Stomach (tissue), 9 donors: Measurements from ENCODE around the gene MND1. TPM values are rescaled to one million over a fixed set of nuclear protein-coding genes. Genes with fewer than 3 reads are reported as not detected.

Experiments
- DNase-seq, 2 donors: peaks; one replicate each; pipeline versions ENCODE4 v3.0.0 to v3.0.0-alpha.2; 2013 to 2019
- H3K27ac ChIP-seq, 5 donors: fragments of 200-600 bp in 4 of 5; sonication (generic) in 4 of 5; one replicate each; pipeline ENCODE4 v1.5.1; 2013 to 2019; ENCODE audit warnings: mild to moderate bottlenecking in 1 of 5, moderate library complexity in 1 of 5
- H3K27me3 ChIP-seq, 3 donors: fragments of 200-600 bp; sonication (generic); one replicate each; pipeline ENCODE4 v1.5.1; 2017 to 2019; ENCODE audit warnings: mixed run types in 1 of 3
- H3K36me3 ChIP-seq, 4 donors: fragments of 200-600 bp; sonication (generic); 1 replicate in 3 of 4; 2 replicates in 1 of 4; pipeline ENCODE4 v1.5.1; 2016 to 2019
- H3K4me1 ChIP-seq, 4 donors: fragments of 200-600 bp; sonication (generic); one replicate each; pipeline ENCODE4 v1.5.1; 2016 to 2019
- H3K4me3 ChIP-seq, 4 donors: fragments of 200-600 bp; sonication (generic) in 3 of 4; one replicate each; pipeline ENCODE4 v1.5.1; 2016 to 2019; ENCODE audit warnings: mild to moderate bottlenecking in 1 of 4
- H3K9me3 ChIP-seq, 4 donors: fragments of 200-600 bp; sonication (generic); one replicate each; pipeline ENCODE4 v1.5.1; 2016 to 2019
- CTCF ChIP-seq, 7 experiments: fragments of 450-650 bp in 4 of 7; fragments of 200-600 bp in 3 of 7; sonication (generic) in 3 of 7; IDR thresholded peaks; one replicate each; pipeline ENCODE4 v1.5.1; 2016 to 2019; ENCODE audit warnings: antibody characterized with exemption in 7 of 7, control low read depth in 2 of 7, mild to moderate bottlenecking in 1 of 7
- EP300 ChIP-seq: sonication (generic); formaldehyde crosslinking; IDR thresholded peaks from one replicate; pipeline ENCODE4 v1.6.1; 2017; ENCODE audit warnings: antibody characterized with exemption
- POLR2A ChIP-seq, 4 donors: fragments of 450-650 bp; IDR thresholded peaks; one replicate each; pipeline ENCODE4 v1.6.1; 2016; ENCODE audit warnings: antibody characterized with exemption in 4 of 4, control low read depth in 2 of 4, mild to moderate bottlenecking in 1 of 4, moderate library complexity in 1 of 4
- POLR2AphosphoS5 ChIP-seq, 3 donors: sonication (generic); formaldehyde crosslinking; IDR thresholded peaks; one replicate each; pipeline ENCODE4 v1.6.1; 2016; ENCODE audit warnings: antibody characterized with exemption in 3 of 3
- WGBS, 5 donors: extraction: QIAGEN DNeasy Blood & Tissue Kit in 3 of 5; methylation state at CpG; one replicate each; pipeline versions ENCODE4 v1.1.5 to v1.1.7; 2013 to 2018; 5-methylcytosine and 5-hydroxymethylcytosine counted together
- intact Hi-C: fragments of 100-400 bp; cut with DNase I; formaldehyde crosslinking; loops from one replicate; pipeline ENCODE4 v1.15.1; 2023; ENCODE audit warnings: low total_unique reads
- polyA plus RNA-seq, 3 donors: library from polyadenylated mRNA; stranded (reverse); fragments of 200-250 nt; gene quantifications; one replicate each; pipeline ENCODE4 v1.2.3, GENCODE V29; 2013
- total RNA-seq, 5 donors: library from RNA; depleted of rRNA; stranded (reverse); fragments of >200 nt; gene quantifications; one replicate each; pipeline versions ENCODE4 v1.1.0 to v1.2.3, GENCODE V29; 2014 to 2016
- donor health status: healthy with polysubstance abuse.
- donor health status: Bipolar disorder and iron deficiency.
- donor health status: healthy.

MND1 gene
- total and polyA plus RNA-seq, 8 donors = 1.1 to 5.9 (median 4.4) TPM; not detected in 3

GRCh38 chr4:153346563-153346962 lies 2.1 kb downstream of the MND1 start:
- intact Hi-C loops = no loop called here
- DNase-seq = peak in 1 of 2 donors; percentile 28
- H3K36me3 ChIP-seq = no peaks in the 10 kb centered on the region
- H3K27me3 ChIP-seq = no peaks in the 10 kb centered on the region
- no peak overlapping the region for H3K27ac ChIP-seq
- peaks cover 0 to 25% (median 19%) of the 10 kb centered on the region in 4 donors for H3K4me1 ChIP-seq
- no peak overlapping the region for H3K4me3 ChIP-seq
- H3K9me3 ChIP-seq = no peaks in the 10 kb centered on the region
- TF ChIP-seq POLR2AphosphoS5 (IDR thresholded peaks at IDR 0.05) (no peak), POLR2A (IDR thresholded peaks at IDR 0.05) (no peak), CTCF (IDR thresholded peaks at IDR 0.05) (no peak), EP300 (no peak)
- 74 to 92% (median 90%) methylated on average over 5 of the region's 5 CpGs for WGBS, 5 donors

- Histone ChIP-seq H3K27ac (no peak overlapping the region), H3K4me1 (peaks cover 0 to 19% (median 16%) of the 10 kb centered on the region in 4 donors), H3K36me3 (no peaks in the 10 kb centered on the region), H3K4me3 (no peak overlapping the region), H3K9me3 (no peaks in the 10 kb centered on the region), H3K27me3 (no peaks in the 10 kb centered on the region)
- no peak for DNase-seq
- TF ChIP-seq CTCF (IDR thresholded peaks at IDR 0.05) = no peak
- no peak for TF ChIP-seq EP300
- TF ChIP-seq POLR2AphosphoS5 (IDR thresholded peaks at IDR 0.05) = no peak
- TF ChIP-seq POLR2A (IDR thresholded peaks at IDR 0.05) = no peak
- intact Hi-C loops = no loop called here
These were observed 2.6 kb downstream of the MND1 start for GRCh38 chr4:153347117-153347516.

GRCh38 chr4:153348006-153348405 lies 3.5 kb downstream of the MND1 start:
- Histone ChIP-seq H3K9me3 (no peaks in the 10 kb centered on the region), H3K27me3 (no peaks in the 10 kb centered on the region), H3K36me3 (no peaks in the 10 kb centered on the region), H3K4me3 (no peak overlapping the region), H3K4me1 (peaks cover 0 to 18% (median 16%) of the 10 kb centered on the region in 4 donors), H3K27ac (no peak overlapping the region)
- WGBS, 5 donors = 76 to 95% (median 90%) methylated on average over 4 of the region's 4 CpGs
- no peak for DNase-seq
- intact Hi-C loops = no loop called here
- TF ChIP-seq POLR2A (IDR thresholded peaks at IDR 0.05) (no peak), CTCF (IDR thresholded peaks at IDR 0.05) (no peak), POLR2AphosphoS5 (IDR thresholded peaks at IDR 0.05) (no peak), EP300 (no peak)

GRCh38 chr4:153349206-153349805 lies 4.8 kb downstream of the MND1 start:
- 72 to 100% (median 88%) methylated on average over 1 of the region's 1 CpG for WGBS, 5 donors
- intact Hi-C loops = no loop called here
- H3K36me3 ChIP-seq = no peaks in the 10 kb centered on the region
- H3K9me3 ChIP-seq = no peaks in the 10 kb centered on the region
- H3K27ac ChIP-seq = no peak overlapping the region
- H3K27me3 ChIP-seq = no peaks in the 10 kb centered on the region
- peaks cover 0 to 14% (median 13%) of the 10 kb centered on the region in 4 donors for H3K4me1 ChIP-seq
- no peak for DNase-seq
- TF ChIP-seq CTCF (IDR thresholded peaks at IDR 0.05) (no peak), POLR2A (IDR thresholded peaks at IDR 0.05) (no peak)
- H3K4me3 ChIP-seq = no peak overlapping the region
